GM13977 (cell line): ENCODE results near the gene FAM120A.

Source experiments
- DNase-seq: peaks from one replicate; pipeline ENCODE4 v3.0.0; 2012; ENCODE audit warnings: low spot score
- in situ Hi-C: fragments of 300-500 bp; cut with MboI; formaldehyde crosslinking; loops from one replicate; pipeline ENCODE4 v1.12.0; 2022; ENCODE audit warnings: low sequenced_read_pairs, low pct_unique_long_range_greater_than_20kb, mixed read lengths, inconsistent platforms; ENCODE audit not compliant: unreplicated experiment
- TF ChIP-seq, protein P1 (sequence below): IDR thresholded peaks from 2 replicates; pipeline ENCODE4 v1.5.1; 2012; ENCODE audit warnings: mild to moderate bottlenecking, control low read depth; ENCODE audit not compliant: insufficient read depth; ENCODE audit errors: extremely low read depth, missing control alignments

Gene FAM120A

GRCh38 chr9:93467462-93467861, 16.0 kb downstream of the FAM120A start:
- in situ Hi-C loops = no loop called here
- DNase-seq = no peak
- TF ChIP-seq, protein P1, sequence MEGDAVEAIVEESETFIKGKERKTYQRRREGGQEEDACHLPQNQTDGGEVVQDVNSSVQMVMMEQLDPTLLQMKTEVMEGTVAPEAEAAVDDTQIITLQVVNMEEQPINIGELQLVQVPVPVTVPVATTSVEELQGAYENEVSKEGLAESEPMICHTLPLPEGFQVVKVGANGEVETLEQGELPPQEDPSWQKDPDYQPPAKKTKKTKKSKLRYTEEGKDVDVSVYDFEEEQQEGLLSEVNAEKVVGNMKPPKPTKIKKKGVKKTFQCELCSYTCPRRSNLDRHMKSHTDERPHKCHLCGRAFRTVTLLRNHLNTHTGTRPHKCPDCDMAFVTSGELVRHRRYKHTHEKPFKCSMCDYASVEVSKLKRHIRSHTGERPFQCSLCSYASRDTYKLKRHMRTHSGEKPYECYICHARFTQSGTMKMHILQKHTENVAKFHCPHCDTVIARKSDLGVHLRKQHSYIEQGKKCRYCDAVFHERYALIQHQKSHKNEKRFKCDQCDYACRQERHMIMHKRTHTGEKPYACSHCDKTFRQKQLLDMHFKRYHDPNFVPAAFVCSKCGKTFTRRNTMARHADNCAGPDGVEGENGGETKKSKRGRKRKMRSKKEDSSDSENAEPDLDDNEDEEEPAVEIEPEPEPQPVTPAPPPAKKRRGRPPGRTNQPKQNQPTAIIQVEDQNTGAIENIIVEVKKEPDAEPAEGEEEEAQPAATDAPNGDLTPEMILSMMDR = no peak

DNA sequence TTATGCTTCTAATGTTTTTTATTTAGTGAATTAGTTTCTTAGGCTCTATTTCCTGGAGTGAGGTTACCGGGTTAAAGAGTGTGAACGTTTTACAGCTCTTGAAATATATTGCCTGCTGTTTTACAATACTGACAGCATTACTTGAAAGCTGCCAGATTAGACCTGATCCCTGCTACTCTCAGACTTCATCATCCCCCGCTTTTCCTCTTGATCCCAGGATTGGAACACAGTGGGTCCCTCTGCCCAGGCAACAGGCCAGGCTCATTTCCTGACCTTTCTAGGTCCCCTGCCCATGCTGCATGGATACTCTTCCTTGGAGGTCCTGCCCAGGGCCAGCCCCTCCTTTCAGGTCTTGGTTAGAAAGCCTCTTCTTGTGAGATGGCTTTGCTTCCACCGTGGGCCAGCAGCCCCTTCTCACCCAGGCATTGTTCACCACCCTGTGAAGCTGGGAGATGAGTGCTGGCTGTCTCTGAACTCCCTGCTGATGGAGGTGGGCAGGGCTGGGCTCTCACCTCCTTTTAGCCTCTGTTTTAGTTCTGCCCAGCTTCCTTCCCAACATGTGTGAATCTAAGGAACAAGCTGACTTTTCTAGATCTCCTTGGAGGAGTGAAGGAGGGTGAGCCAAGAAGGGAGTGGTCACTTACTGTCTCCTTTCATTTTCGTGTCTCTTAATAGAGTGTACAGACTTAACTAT, 17.4 kb downstream of the FAM120A start:
- in situ Hi-C loops = no loop called here
- no peak for DNase-seq
- TF ChIP-seq, protein P1 = no peak

GRCh38 chr9:93470391-93470790, 18.9 kb downstream of the FAM120A start:
- DNase-seq = no peak
- in situ Hi-C loops = no loop called here

DNA sequence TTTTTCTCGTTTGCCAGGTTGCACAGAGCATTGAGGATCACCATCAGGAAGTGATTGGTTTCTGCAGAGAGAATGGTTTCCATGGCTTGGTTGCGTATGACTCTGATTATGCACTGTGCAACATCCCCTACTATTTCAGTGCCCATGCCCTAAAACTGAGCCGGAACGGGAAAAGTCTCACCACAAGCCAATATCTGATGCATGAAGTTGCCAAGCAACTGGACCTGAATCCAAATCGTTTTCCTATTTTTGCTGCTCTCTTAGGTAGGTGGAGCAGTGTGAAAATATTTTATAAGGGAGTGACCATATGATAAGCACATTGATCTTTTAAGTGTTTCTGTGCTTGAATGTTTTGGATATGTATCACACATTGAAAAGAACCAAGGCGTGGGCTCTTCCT, 19.6 kb downstream of the FAM120A start:
- no peak for DNase-seq
- in situ Hi-C loops = no loop called here
- TF ChIP-seq, protein P1 = no peak

More at GRCh38 chr9:93470391-93470790, 18.9 kb downstream of the FAM120A start:
- TF ChIP-seq, protein P1 = no peak

GRCh38 chr9:93473411-93473810, 21.9 kb downstream of the FAM120A start:
- DNase-seq = no peak
- TF ChIP-seq, protein P1 = no peak
- in situ Hi-C loops = no loop called here

GRCh38 chr9:93475108-93475507, 23.6 kb downstream of the FAM120A start:
- in situ Hi-C loops = no loop called here
- TF ChIP-seq, protein P1 = no peak
- no peak for DNase-seq
